ENCODE results near the gene OR9Q1. TPM values are rescaled to one million over a fixed set of nuclear protein-coding genes. Genes with fewer than 3 reads are reported as not detected.

OR9Q1 gene
- polyA plus RNA-seq, 1 donor (not counting 4 experiments of a cell fraction or from before 2014, with no cell fraction given): not detected

DNA sequence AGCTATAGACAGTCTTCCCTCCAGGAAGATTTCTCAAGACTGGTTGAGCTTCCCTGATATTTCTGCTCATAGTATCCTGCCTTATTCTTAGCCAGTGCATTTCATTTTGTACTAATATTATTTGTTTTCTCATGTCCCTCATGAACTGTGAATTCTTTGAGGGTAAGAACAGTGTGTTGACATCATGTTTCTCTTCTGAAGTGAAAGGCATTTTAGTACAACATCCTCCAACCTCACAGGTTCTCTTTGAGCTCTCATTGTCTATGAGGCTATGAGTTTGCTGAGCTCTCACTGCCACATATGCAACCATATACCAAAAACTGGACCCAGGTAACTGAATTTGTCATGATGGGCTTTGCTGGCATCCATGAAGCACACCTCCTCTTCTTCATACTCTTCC, 7.0 kb downstream of the OR9Q1 start, which contains the start of gene OR6Q1:
Gene OR6Q1 (plus strand): TSS at position 301 of the 400 bp plus-strand sequence. CDS start 0 bp downstream, at position 301.
- dilution Hi-C loops (cut with MboI; ENCODE audit: extremely low pct_ligation_motif_present, low sequenced_read_pairs): no loop called here
- H3K4me2 ChIP-seq (ENCODE audit: control insufficient read depth, extremely low read depth, insufficient read depth, low read depth, low read length): no peak within 1 kb of the TSS
- FAIRE-seq (no peak), DNase-seq (ENCODE audit: low read depth, low spot score) (no peak)
- H3K36me3 ChIP-seq (ENCODE audit: control insufficient read depth in 2 of 2, extremely low read depth in 1 of 2, insufficient read depth in 2 of 2, low read length in 2 of 2): no peaks in the 10 kb centered on the region
- TF ChIP-seq, protein P1, sequence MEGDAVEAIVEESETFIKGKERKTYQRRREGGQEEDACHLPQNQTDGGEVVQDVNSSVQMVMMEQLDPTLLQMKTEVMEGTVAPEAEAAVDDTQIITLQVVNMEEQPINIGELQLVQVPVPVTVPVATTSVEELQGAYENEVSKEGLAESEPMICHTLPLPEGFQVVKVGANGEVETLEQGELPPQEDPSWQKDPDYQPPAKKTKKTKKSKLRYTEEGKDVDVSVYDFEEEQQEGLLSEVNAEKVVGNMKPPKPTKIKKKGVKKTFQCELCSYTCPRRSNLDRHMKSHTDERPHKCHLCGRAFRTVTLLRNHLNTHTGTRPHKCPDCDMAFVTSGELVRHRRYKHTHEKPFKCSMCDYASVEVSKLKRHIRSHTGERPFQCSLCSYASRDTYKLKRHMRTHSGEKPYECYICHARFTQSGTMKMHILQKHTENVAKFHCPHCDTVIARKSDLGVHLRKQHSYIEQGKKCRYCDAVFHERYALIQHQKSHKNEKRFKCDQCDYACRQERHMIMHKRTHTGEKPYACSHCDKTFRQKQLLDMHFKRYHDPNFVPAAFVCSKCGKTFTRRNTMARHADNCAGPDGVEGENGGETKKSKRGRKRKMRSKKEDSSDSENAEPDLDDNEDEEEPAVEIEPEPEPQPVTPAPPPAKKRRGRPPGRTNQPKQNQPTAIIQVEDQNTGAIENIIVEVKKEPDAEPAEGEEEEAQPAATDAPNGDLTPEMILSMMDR (optimal IDR thresholded peaks at IDR 0.05 in 1 of 3, IDR thresholded peaks at IDR 0.05 in 1 of 3, conservative IDR thresholded peaks at IDR 0.05 in 1 of 3; ENCODE audit: extremely low read depth in 1 of 3, insufficient read depth in 2 of 3, low read length in 3 of 3): no peak
- TF ChIP-seq EZH2 (IDR thresholded peaks at IDR 0.05; ENCODE audit: low read length): no peak
- H2AFZ ChIP-seq (ENCODE audit: control insufficient read depth, low read length): no peak within 1 kb of the TSS
- H4K20me1 ChIP-seq (ENCODE audit: control insufficient read depth, extremely low read depth, insufficient read depth, low read length): no peaks in the 10 kb centered on the region
- H3K9ac ChIP-seq (ENCODE audit: control insufficient read depth, extremely low read depth, insufficient read depth, low read length): no peak within 1 kb of the TSS
- H3K27ac ChIP-seq (ENCODE audit: control insufficient read depth, insufficient read depth, low read length): no peak within 1 kb of the TSS
- H3K27me3 ChIP-seq (ENCODE audit: control insufficient read depth, extremely low read depth, insufficient read depth, low read length): no peaks in the 10 kb centered on the region
- no peaks in the 10 kb centered on the region for H3K79me2 ChIP-seq (ENCODE audit: control insufficient read depth, insufficient read depth, low read length)
- no peaks in the 10 kb centered on the region for H3K9me1 ChIP-seq (ENCODE audit: control insufficient read depth, extremely low read depth, insufficient read depth, low read length)
- H3K4me1 ChIP-seq (ENCODE audit: control insufficient read depth, extremely low read depth, insufficient read depth, low read length): no peaks in the 10 kb centered on the region
- H3K4me3 ChIP-seq (ENCODE audit: control insufficient read depth in 2 of 3, extremely low read depth in 1 of 3, insufficient read depth in 2 of 3, low read depth in 1 of 3, low read length in 3 of 3): no peak within 1 kb of the TSS
- no peaks in the 10 kb centered on the region for H3K9me3 ChIP-seq (ENCODE audit: control insufficient read depth, low read depth, low read length)

DNA sequence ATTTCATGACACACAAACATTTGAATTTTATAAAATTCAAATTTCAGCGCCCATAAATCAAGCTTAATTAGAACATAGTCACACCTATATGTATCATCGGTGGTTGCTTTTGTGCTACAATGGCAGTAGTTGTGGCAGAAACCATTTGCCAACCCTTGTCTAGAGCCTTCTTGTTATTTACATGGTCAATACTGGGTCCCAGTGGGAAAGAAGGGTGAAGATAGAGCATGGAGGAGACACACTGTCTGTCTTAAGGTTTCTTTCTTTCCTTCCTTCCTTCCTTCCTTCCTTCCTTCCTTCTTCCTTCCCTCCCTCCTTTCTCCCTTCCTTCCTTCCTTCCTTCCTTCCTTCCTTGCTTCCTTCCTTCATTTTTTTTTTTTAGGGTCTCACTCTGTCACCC, 10.8 kb downstream of the OR9Q1 start:
- no peak for FAIRE-seq
- no peak overlapping the region for H3K9ac ChIP-seq (ENCODE audit: control insufficient read depth, extremely low read depth, insufficient read depth, low read length)
- H3K27me3 ChIP-seq (ENCODE audit: control insufficient read depth, extremely low read depth, insufficient read depth, low read length): no peaks in the 10 kb centered on the region
- DNase-seq (ENCODE audit: low read depth, low spot score): no peak
- dilution Hi-C loops (cut with MboI; ENCODE audit: extremely low pct_ligation_motif_present, low sequenced_read_pairs): no loop called here
- no peaks in the 10 kb centered on the region for H3K36me3 ChIP-seq (ENCODE audit: control insufficient read depth in 2 of 2, extremely low read depth in 1 of 2, insufficient read depth in 2 of 2, low read length in 2 of 2)
- H3K9me1 ChIP-seq (ENCODE audit: control insufficient read depth, extremely low read depth, insufficient read depth, low read length): no peaks in the 10 kb centered on the region
- no peak overlapping the region for H3K4me3 ChIP-seq (ENCODE audit: control insufficient read depth in 2 of 3, extremely low read depth in 1 of 3, insufficient read depth in 2 of 3, low read depth in 1 of 3, low read length in 3 of 3)
- no peak overlapping the region for H2AFZ ChIP-seq (ENCODE audit: control insufficient read depth, low read length)
- H3K4me1 ChIP-seq (ENCODE audit: control insufficient read depth, extremely low read depth, insufficient read depth, low read length): no peaks in the 10 kb centered on the region
- no peaks in the 10 kb centered on the region for H3K79me2 ChIP-seq (ENCODE audit: control insufficient read depth, insufficient read depth, low read length)
- no peak overlapping the region for H3K4me2 ChIP-seq (ENCODE audit: control insufficient read depth, extremely low read depth, insufficient read depth, low read depth, low read length)
- TF ChIP-seq, protein P1 (optimal IDR thresholded peaks at IDR 0.05 in 1 of 3, IDR thresholded peaks at IDR 0.05 in 1 of 3, conservative IDR thresholded peaks at IDR 0.05 in 1 of 3; ENCODE audit: extremely low read depth in 1 of 3, insufficient read depth in 2 of 3, low read length in 3 of 3): no peak
- no peak for TF ChIP-seq EZH2 (IDR thresholded peaks at IDR 0.05; ENCODE audit: low read length)
- no peaks in the 10 kb centered on the region for H3K9me3 ChIP-seq (ENCODE audit: control insufficient read depth, low read depth, low read length)
- no peaks in the 10 kb centered on the region for H4K20me1 ChIP-seq (ENCODE audit: control insufficient read depth, extremely low read depth, insufficient read depth, low read length)
- H3K27ac ChIP-seq (ENCODE audit: control insufficient read depth, insufficient read depth, low read length): no peak overlapping the region

Measured in keratinocyte (primary cell).